WTC11 (cell line): ENCODE measurements around the gene RAET1E.

Experiments
- NFE2L1 ChIP-seq: sonication (generic); formaldehyde crosslinking; IDR thresholded peaks from 2 replicates; pipeline ENCODE4 v1.8.1; 2023; ENCODE audit warnings: missing genetic modification reagents
- NFYB ChIP-seq: sonication (generic); formaldehyde crosslinking; conservative IDR thresholded peaks from 2 replicates; pipeline ENCODE4 v1.8.0; 2022; ENCODE audit warnings: low read depth, missing genetic modification reagents
- NR1H2 ChIP-seq: sonication (generic); formaldehyde crosslinking; IDR thresholded peaks from 2 replicates; pipeline ENCODE4 v1.9.0; 2021; ENCODE audit warnings: mild to moderate bottlenecking, moderate library complexity, missing genetic modification reagents
- SP1 ChIP-seq: sonication (generic); formaldehyde crosslinking; conservative IDR thresholded peaks from 2 replicates; pipeline ENCODE4 v1.8.1; 2022; ENCODE audit warnings: missing genetic modification reagents
- TCF7 ChIP-seq: sonication (generic); formaldehyde crosslinking; IDR thresholded peaks from 2 replicates; pipeline ENCODE4 v1.8.0; 2022; ENCODE audit warnings: mild to moderate bottlenecking, low read depth, missing genetic modification reagents, moderate library complexity
- TEAD4 ChIP-seq: sonication (generic); formaldehyde crosslinking; IDR thresholded peaks from 2 replicates; pipeline ENCODE4 v1.8.0; 2022; ENCODE audit warnings: mild to moderate bottlenecking, missing genetic modification reagents
- ZBTB43 ChIP-seq: sonication (generic); formaldehyde crosslinking; IDR thresholded peaks from 2 replicates; pipeline ENCODE4 v1.8.1; 2023; ENCODE audit warnings: mild to moderate bottlenecking, missing genetic modification reagents
- ZNF219 ChIP-seq: sonication (generic); formaldehyde crosslinking; IDR thresholded peaks from 2 replicates; pipeline ENCODE4 v1.8.0; 2023; ENCODE audit warnings: missing genetic modification reagents, mild to moderate bottlenecking, borderline replicate concordance
- TF ChIP-seq, protein P1 (sequence below): fragments of 200-600 bp; IDR thresholded peaks from 2 replicates; pipeline ENCODE4 v1.8.0; 2022; ENCODE audit warnings: antibody characterized with exemption
- TF ChIP-seq, protein P2 (sequence below): sonication (generic); formaldehyde crosslinking; IDR thresholded peaks from 2 replicates; pipeline ENCODE4 v1.8.1; 2022; ENCODE audit warnings: low read depth, mild to moderate bottlenecking, moderate library complexity, missing genetic modification reagents, borderline replicate concordance

DNA sequence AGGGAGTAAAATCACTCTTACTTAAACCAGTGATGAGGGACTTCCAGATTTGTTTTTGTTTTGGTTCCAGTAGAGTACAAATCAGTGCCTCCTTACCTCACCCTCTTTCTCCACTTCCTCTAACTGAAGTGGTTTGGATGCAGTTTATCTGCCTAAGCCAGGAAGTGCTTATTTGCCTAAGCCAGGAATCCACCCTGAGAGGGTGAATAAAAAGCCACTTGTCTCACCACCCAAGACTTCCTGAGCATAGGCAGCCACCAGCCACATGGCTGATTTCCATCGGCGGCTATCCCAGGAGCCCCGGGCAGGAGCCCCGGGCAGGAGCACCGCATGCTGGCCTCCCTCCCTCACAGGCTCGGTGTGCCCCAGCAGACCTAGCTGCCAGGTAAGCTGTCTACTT lies 45.7 kb downstream of the RAET1E start:
- TF ChIP-seq TCF7 (no peak), SP1 (CRISPR knock-in tag) (no peak), ZBTB43 (CRISPR knock-in tag) (no peak), NFYB (CRISPR knock-in tag) (no peak), ZNF219 (CRISPR knock-in tag) (no peak), TEAD4 (CRISPR knock-in tag) (no peak), NR1H2 (CRISPR knock-in tag) (no peak), NFE2L1 (CRISPR knock-in tag) (no peak)
- TF ChIP-seq, protein P1, sequence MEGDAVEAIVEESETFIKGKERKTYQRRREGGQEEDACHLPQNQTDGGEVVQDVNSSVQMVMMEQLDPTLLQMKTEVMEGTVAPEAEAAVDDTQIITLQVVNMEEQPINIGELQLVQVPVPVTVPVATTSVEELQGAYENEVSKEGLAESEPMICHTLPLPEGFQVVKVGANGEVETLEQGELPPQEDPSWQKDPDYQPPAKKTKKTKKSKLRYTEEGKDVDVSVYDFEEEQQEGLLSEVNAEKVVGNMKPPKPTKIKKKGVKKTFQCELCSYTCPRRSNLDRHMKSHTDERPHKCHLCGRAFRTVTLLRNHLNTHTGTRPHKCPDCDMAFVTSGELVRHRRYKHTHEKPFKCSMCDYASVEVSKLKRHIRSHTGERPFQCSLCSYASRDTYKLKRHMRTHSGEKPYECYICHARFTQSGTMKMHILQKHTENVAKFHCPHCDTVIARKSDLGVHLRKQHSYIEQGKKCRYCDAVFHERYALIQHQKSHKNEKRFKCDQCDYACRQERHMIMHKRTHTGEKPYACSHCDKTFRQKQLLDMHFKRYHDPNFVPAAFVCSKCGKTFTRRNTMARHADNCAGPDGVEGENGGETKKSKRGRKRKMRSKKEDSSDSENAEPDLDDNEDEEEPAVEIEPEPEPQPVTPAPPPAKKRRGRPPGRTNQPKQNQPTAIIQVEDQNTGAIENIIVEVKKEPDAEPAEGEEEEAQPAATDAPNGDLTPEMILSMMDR = no peak
- TF ChIP-seq, protein P2, sequence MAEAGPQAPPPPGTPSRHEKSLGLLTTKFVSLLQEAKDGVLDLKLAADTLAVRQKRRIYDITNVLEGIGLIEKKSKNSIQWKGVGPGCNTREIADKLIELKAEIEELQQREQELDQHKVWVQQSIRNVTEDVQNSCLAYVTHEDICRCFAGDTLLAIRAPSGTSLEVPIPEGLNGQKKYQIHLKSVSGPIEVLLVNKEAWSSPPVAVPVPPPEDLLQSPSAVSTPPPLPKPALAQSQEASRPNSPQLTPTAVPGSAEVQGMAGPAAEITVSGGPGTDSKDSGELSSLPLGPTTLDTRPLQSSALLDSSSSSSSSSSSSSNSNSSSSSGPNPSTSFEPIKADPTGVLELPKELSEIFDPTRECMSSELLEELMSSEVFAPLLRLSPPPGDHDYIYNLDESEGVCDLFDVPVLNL (CRISPR knock-in tag) = no peak
